HG03457 (cell line): ENCODE measurements around the gene CLIC3.

ENCODE experiments used
- ATAC-seq: cut with Tn5 transposase; IDR thresholded peaks from one replicate; pipeline ENCODE4 v1.9.1; 2021; ENCODE audit warnings: moderate number of reproducible peaks; ENCODE audit not compliant: unreplicated experiment

The CLIC3 gene

GRCh38 chr9:137031904-137032640, 35.7 kb upstream of the CLIC3 start, which contains the start of gene FUT7:
Gene FUT7, minus strand, starts transcription at chr9:137032088. Its CDS starts 97 bp downstream, at chr9:137031991.
- ATAC-seq, result no peak

GRCh38 chr9:137030538-137031527, 34.5 kb upstream of the CLIC3 start:
- ATAC-seq, result no peak

- no peak for ATAC-seq
These were observed 33.6 kb upstream of the CLIC3 start for GRCh38 chr9:137030006-137030405.

GRCh38 chr9:137029058-137029936, 32.9 kb upstream of the CLIC3 start:
- ATAC-seq, result no peak

- no peak for ATAC-seq
These were observed 32.1 kb upstream of the CLIC3 start for GRCh38 chr9:137028263-137029057.

- ATAC-seq, result no peak
These were observed 31.2 kb upstream of the CLIC3 start, which contains the start of gene ABCA2 for GRCh38 chr9:137027369-137028262. Gene ABCA2, minus strand, starts transcription at chr9:137028237. Its CDS starts 97 bp downstream, at chr9:137028140.

GRCh38 chr9:137026828-137027227, 30.5 kb upstream of the CLIC3 start:
- no peak for ATAC-seq

- no peak for ATAC-seq
These were observed 30.0 kb upstream of the CLIC3 start for GRCh38 chr9:137026384-137026783.

- ATAC-seq, result no peak
These were observed 29.2 kb upstream of the CLIC3 start for GRCh38 chr9:137025517-137025966.

GRCh38 chr9:137023583-137023991, 27.2 kb upstream of the CLIC3 start:
- ATAC-seq, result no peak

- no peak for ATAC-seq
These were observed 26.8 kb upstream of the CLIC3 start for GRCh38 chr9:137023157-137023556.

GRCh38 chr9:137022662-137023008, 26.3 kb upstream of the CLIC3 start:
- no peak for ATAC-seq

GRCh38 chr9:137021979-137022661, 25.8 kb upstream of the CLIC3 start:
- no peak for ATAC-seq

- no peak for ATAC-seq
These were observed 25.2 kb upstream of the CLIC3 start for GRCh38 chr9:137021568-137021978.

- no peak for ATAC-seq
These were observed 24.6 kb upstream of the CLIC3 start for GRCh38 chr9:137020771-137021567.

- no peak for ATAC-seq
These were observed 23.7 kb upstream of the CLIC3 start for GRCh38 chr9:137019891-137020683.
